Measurements from ENCODE around the gene FREM1. TPM values are rescaled to one million over a fixed set of nuclear protein-coding genes. Genes with fewer than 3 reads are reported as not detected.
A peak's percentile ranks its signal among the peaks of the same experiment; 100 is the strongest.

Gene FREM1
- total and polyA plus RNA-seq, 2 of the 13 experiments (the other 11 are each of a cell fraction or from before 2014, with no cell fraction given): 64.3 to 202 TPM

- TF ChIP-seq LBX2 (CRISPR knock-in tag; IDR thresholded peaks at IDR 0.05; ENCODE audit: borderline replicate concordance) (no peak), CERS6 (CRISPR knock-in tag; IDR thresholded peaks at IDR 0.05) (no peak), REPIN1 (CRISPR knock-in tag; IDR thresholded peaks at IDR 0.05; ENCODE audit: borderline replicate concordance, low read depth) (no peak), ZNF644 (CRISPR knock-in tag; IDR thresholded peaks at IDR 0.05; ENCODE audit: low read depth) (peak; percentile 92), FOXJ3 (CRISPR knock-in tag; IDR thresholded peaks at IDR 0.05; ENCODE audit: borderline replicate concordance) (no peak), MEF2D (CRISPR knock-in tag; IDR thresholded peaks at IDR 0.05) (no peak), MED8 (CRISPR knock-in tag; IDR thresholded peaks at IDR 0.05; ENCODE audit: insufficient replicate concordance) (no peak), MYNN (CRISPR knock-in tag; IDR thresholded peaks at IDR 0.05; ENCODE audit: low read depth) (no peak), SOX6 (IDR thresholded peaks at IDR 0.05) (no peak), SOX6 (CRISPR knock-in tag; IDR thresholded peaks at IDR 0.05) (peak; percentile 52; the same call in 1 of the 2 replicates), HNF1B (CRISPR knock-in tag; IDR thresholded peaks at IDR 0.05) (no peak), MLXIP (CRISPR knock-in tag; IDR thresholded peaks at IDR 0.05; ENCODE audit: borderline replicate concordance) (no peak), ZNF235 (CRISPR knock-in tag; IDR thresholded peaks at IDR 0.05; ENCODE audit: borderline replicate concordance) (no peak), ZNF574 (CRISPR knock-in tag; IDR thresholded peaks at IDR 0.05) (no peak), EP300 (IDR thresholded peaks at IDR 0.05; ENCODE audit: low read depth in 2 of 2, low read length in 2 of 2) (no peak), EP300 (CRISPR knock-in tag; IDR thresholded peaks at IDR 0.05; ENCODE audit: borderline replicate concordance) (no peak), SRSF1 (optimal IDR thresholded peaks at IDR 0.05; ENCODE audit: low read depth, low read length) (no peak), ZNF496 (CRISPR knock-in tag; IDR thresholded peaks at IDR 0.05; ENCODE audit: insufficient replicate concordance) (no peak), ETS1 (CRISPR knock-in tag; IDR thresholded peaks at IDR 0.05) (no peak), SCMH1 (CRISPR knock-in tag; IDR thresholded peaks at IDR 0.05; ENCODE audit: borderline replicate concordance) (no peak), FOXA3 (CRISPR knock-in tag; IDR thresholded peaks at IDR 0.05) (no peak)
Measured at GRCh38 chr9:14899815-14900193, 10.4 kb downstream of the FREM1 start (continued).
